Ishikawa (cell line): ENCODE measurements around the gene ECEL1.

Experiments used
- EGR1 ChIP-seq: IDR thresholded peaks from 2 replicates; pipeline ENCODE4 v1.6.1; 2012
- EP300 ChIP-seq: IDR thresholded peaks from 2 replicates; pipeline ENCODE4 v1.6.1; 2012; ENCODE audit warnings: borderline replicate concordance
- TF ChIP-seq, protein P1 (sequence below): IDR thresholded peaks from 2 replicates; pipeline ENCODE4 v1.6.1; 2012

DNA sequence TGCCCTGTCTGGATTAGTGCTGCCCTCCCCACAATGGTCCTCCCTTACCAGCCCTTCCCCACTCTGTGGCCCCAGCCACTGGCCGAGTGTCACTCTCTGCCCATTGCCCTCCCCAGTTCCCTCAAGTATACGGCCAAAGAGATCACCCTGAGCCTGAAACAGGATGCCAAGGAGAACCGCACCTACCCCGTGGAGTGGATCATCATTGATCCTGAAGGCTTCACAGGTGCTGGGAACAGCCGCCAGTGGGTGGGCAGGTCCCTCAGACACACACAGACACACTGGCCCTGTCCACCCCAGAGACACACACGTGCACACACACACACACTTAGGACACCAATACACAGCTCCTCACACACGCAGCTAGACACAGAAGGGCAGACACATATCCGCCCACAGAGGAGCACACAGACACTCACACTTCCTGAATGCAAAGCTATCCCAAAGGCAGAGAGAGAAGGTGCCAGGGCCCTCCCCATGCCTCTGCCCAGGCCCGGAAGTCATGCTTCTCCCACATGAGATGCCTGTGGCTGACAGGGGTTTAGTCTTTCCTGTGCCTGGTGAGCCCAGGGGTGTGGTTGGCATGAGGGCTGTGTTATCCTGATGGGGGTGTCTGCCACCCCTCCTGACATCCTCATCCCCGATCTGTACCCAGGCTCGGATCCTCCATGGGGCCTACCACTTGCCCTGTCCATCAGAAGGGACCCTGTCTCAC, 41.3 kb upstream of the ECEL1 start:
- TF ChIP-seq EP300 (no peak), EGR1 (no peak)
- TF ChIP-seq, protein P1, sequence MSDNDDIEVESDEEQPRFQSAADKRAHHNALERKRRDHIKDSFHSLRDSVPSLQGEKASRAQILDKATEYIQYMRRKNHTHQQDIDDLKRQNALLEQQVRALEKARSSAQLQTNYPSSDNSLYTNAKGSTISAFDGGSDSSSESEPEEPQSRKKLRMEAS: no peak
